ENCODE measurements around the gene MMEL1.

The MMEL1 gene

GRCh38 chr1:2642131-2642559 lies 9.3 kb upstream of the MMEL1 start:
- no peak for FAIRE-seq

- FAIRE-seq = no peak
These were observed 8.7 kb upstream of the MMEL1 start for GRCh38 chr1:2641381-2642130.

- no peak for FAIRE-seq
These were observed 7.8 kb upstream of the MMEL1 start for GRCh38 chr1:2640626-2641025.

- FAIRE-seq = no peak
These were observed 7.0 kb upstream of the MMEL1 start for GRCh38 chr1:2639607-2640521.

- FAIRE-seq = no peak
These were observed 6.4 kb upstream of the MMEL1 start for GRCh38 chr1:2639203-2639602.

- no peak for FAIRE-seq
These were observed 5.8 kb upstream of the MMEL1 start for GRCh38 chr1:2638466-2639115.

- no peak for FAIRE-seq
These were observed 4.8 kb upstream of the MMEL1 start for GRCh38 chr1:2637442-2638145.

- no peak for FAIRE-seq
These were observed 3.9 kb upstream of the MMEL1 start for GRCh38 chr1:2636733-2637132.

- FAIRE-seq = no peak
These were observed 2.7 kb upstream of the MMEL1 start for GRCh38 chr1:2635361-2636010.

- FAIRE-seq = no peak
These were observed 1.2 kb upstream of the MMEL1 start for GRCh38 chr1:2633936-2634491.

- no peak for FAIRE-seq
These were observed 635 bp upstream of the MMEL1 start for GRCh38 chr1:2633366-2633935.

GRCh38 chr1:2632051-2632430 lies 775 bp downstream of the MMEL1 start:
- no peak for FAIRE-seq

GRCh38 chr1:2631136-2632050 lies 1.4 kb downstream of the MMEL1 start:
- no peak for FAIRE-seq

GRCh38 chr1:2630498-2631135 lies 2.2 kb downstream of the MMEL1 start:
- no peak for FAIRE-seq

- FAIRE-seq = no peak
These were observed 3.0 kb downstream of the MMEL1 start for GRCh38 chr1:2629627-2630497.

- FAIRE-seq = no peak
These were observed 3.7 kb downstream of the MMEL1 start for GRCh38 chr1:2628933-2629626.

- FAIRE-seq = no peak
These were observed 4.5 kb downstream of the MMEL1 start for GRCh38 chr1:2628191-2628932.

- FAIRE-seq = no peak
These were observed 5.1 kb downstream of the MMEL1 start for GRCh38 chr1:2627746-2628145.
